ENCODE data around the gene HPS3. TPM values are rescaled to one million over a fixed set of nuclear protein-coding genes. Genes with fewer than 3 reads are reported as not detected.
A peak's percentile ranks its signal among the peaks of the same experiment; 100 is the strongest.

The HPS3 gene
- total RNA-seq, 1 experiment from 2014 or later: 62.5 TPM

GRCh38 chr3:149114458-149114857, 15.0 kb upstream of the HPS3 start:
- Histone ChIP-seq H3K4me2 (ENCODE audit: low read depth, low read length, poor library complexity, severe bottlenecking) (no peak overlapping the region), H3K9me3 (ENCODE audit: low read length) (no peaks in the 10 kb centered on the region), H3K27me3 (ENCODE audit: low read length) (no peaks in the 10 kb centered on the region), H3K9me2 (replicated peaks; ENCODE audit: insufficient read depth, low read length) (no peaks in the 10 kb centered on the region), H2AFZ (ENCODE audit: low read length) (no peak overlapping the region), H3K27ac (ENCODE audit: low read length) (no peak overlapping the region), H3K79me2 (ENCODE audit: low read length) (no peaks in the 10 kb centered on the region), H3K4me3 (ENCODE audit: low read length) (no peak overlapping the region), H3K9ac (ENCODE audit: low read length) (no peak overlapping the region), H4K20me1 (ENCODE audit: insufficient read depth, low read depth, low read length) (no peaks in the 10 kb centered on the region), H3K4me1 (ENCODE audit: low read length) (no peaks in the 10 kb centered on the region), H3K36me3 (ENCODE audit: insufficient read depth, low read length) (no peaks in the 10 kb centered on the region)
- no peak for DNase-seq

- no peaks in the 10 kb centered on the region for H3K9me3 ChIP-seq (ENCODE audit: low read length)
- no peaks in the 10 kb centered on the region for H3K27me3 ChIP-seq (ENCODE audit: low read length)
- H3K4me3 ChIP-seq (ENCODE audit: low read length): no peak overlapping the region
- H3K9me2 ChIP-seq (replicated peaks; ENCODE audit: insufficient read depth, low read length): no peaks in the 10 kb centered on the region
- H3K36me3 ChIP-seq (ENCODE audit: insufficient read depth, low read length): no peaks in the 10 kb centered on the region
- H4K20me1 ChIP-seq (ENCODE audit: insufficient read depth, low read depth, low read length): no peaks in the 10 kb centered on the region
- no peak overlapping the region for H2AFZ ChIP-seq (ENCODE audit: low read length)
- H3K4me1 ChIP-seq (ENCODE audit: low read length): no peaks in the 10 kb centered on the region
- no peak overlapping the region for H3K9ac ChIP-seq (ENCODE audit: low read length)
- DNase-seq: no peak
- no peak overlapping the region for H3K4me2 ChIP-seq (ENCODE audit: low read depth, low read length, poor library complexity, severe bottlenecking)
- H3K79me2 ChIP-seq (ENCODE audit: low read length): no peaks in the 10 kb centered on the region
- no peak overlapping the region for H3K27ac ChIP-seq (ENCODE audit: low read length)
These were observed 14.3 kb upstream of the HPS3 start for GRCh38 chr3:149115114-149115513.

- H3K9ac ChIP-seq (ENCODE audit: low read length): no peak overlapping the region
- H3K79me2 ChIP-seq (ENCODE audit: low read length): no peaks in the 10 kb centered on the region
- H3K36me3 ChIP-seq (ENCODE audit: insufficient read depth, low read length): no peaks in the 10 kb centered on the region
- DNase-seq: no peak
- no peak overlapping the region for H3K4me2 ChIP-seq (ENCODE audit: low read depth, low read length, poor library complexity, severe bottlenecking)
- no peak overlapping the region for H3K27ac ChIP-seq (ENCODE audit: low read length)
- no peaks in the 10 kb centered on the region for H3K9me3 ChIP-seq (ENCODE audit: low read length)
- H3K4me1 ChIP-seq (ENCODE audit: low read length): peaks cover 3% of the 10 kb centered on the region; the same call in 1 of the 2 replicates
- no peaks in the 10 kb centered on the region for H3K9me2 ChIP-seq (replicated peaks; ENCODE audit: insufficient read depth, low read length)
- no peaks in the 10 kb centered on the region for H4K20me1 ChIP-seq (ENCODE audit: insufficient read depth, low read depth, low read length)
- no peaks in the 10 kb centered on the region for H3K27me3 ChIP-seq (ENCODE audit: low read length)
- H3K4me3 ChIP-seq (ENCODE audit: low read length): no peak overlapping the region
- H2AFZ ChIP-seq (ENCODE audit: low read length): no peak overlapping the region
These were observed 10.7 kb upstream of the HPS3 start for GRCh38 chr3:149118724-149119123.

- Histone ChIP-seq H3K4me1 (ENCODE audit: low read length) (peaks cover 3% of the 10 kb centered on the region; the same call in 1 of the 2 replicates), H4K20me1 (ENCODE audit: insufficient read depth, low read depth, low read length) (no peaks in the 10 kb centered on the region), H3K36me3 (ENCODE audit: insufficient read depth, low read length) (no peaks in the 10 kb centered on the region), H3K4me2 (ENCODE audit: low read depth, low read length, poor library complexity, severe bottlenecking) (no peak overlapping the region), H2AFZ (ENCODE audit: low read length) (no peak overlapping the region), H3K9ac (ENCODE audit: low read length) (no peak overlapping the region), H3K27ac (ENCODE audit: low read length) (no peak overlapping the region), H3K9me2 (replicated peaks; ENCODE audit: insufficient read depth, low read length) (no peaks in the 10 kb centered on the region), H3K4me3 (ENCODE audit: low read length) (no peak overlapping the region), H3K9me3 (ENCODE audit: low read length) (no peaks in the 10 kb centered on the region), H3K27me3 (ENCODE audit: low read length) (no peaks in the 10 kb centered on the region), H3K79me2 (ENCODE audit: low read length) (no peaks in the 10 kb centered on the region)
- DNase-seq: no peak
These were observed 10.0 kb upstream of the HPS3 start for GRCh38 chr3:149119466-149119865.

- H3K9me3 ChIP-seq (ENCODE audit: low read length): no peaks in the 10 kb centered on the region
- no peaks in the 10 kb centered on the region for H3K9me2 ChIP-seq (replicated peaks; ENCODE audit: insufficient read depth, low read length)
- 0 out of 2 replicates have a peak overlapping the region, but pooled peaks have one; percentile 76 for H2AFZ ChIP-seq (ENCODE audit: low read length)
- DNase-seq: peak; percentile 90
- no peaks in the 10 kb centered on the region for H4K20me1 ChIP-seq (ENCODE audit: insufficient read depth, low read depth, low read length)
- no peaks in the 10 kb centered on the region for H3K79me2 ChIP-seq (ENCODE audit: low read length)
- H3K4me2 ChIP-seq (ENCODE audit: low read depth, low read length, poor library complexity, severe bottlenecking): peak overlapping the region; percentile 37
- H3K4me3 ChIP-seq (ENCODE audit: low read length): no peak overlapping the region
- no peaks in the 10 kb centered on the region for H3K36me3 ChIP-seq (ENCODE audit: insufficient read depth, low read length)
- H3K27me3 ChIP-seq (ENCODE audit: low read length): no peaks in the 10 kb centered on the region
- H3K9ac ChIP-seq (ENCODE audit: low read length): no peak overlapping the region
- no peak overlapping the region for H3K27ac ChIP-seq (ENCODE audit: low read length)
- H3K4me1 ChIP-seq (ENCODE audit: low read length): peaks cover 3% of the 10 kb centered on the region; the same call in 1 of the 2 replicates
These were observed 9.1 kb upstream of the HPS3 start for GRCh38 chr3:149120051-149120972.

- H3K36me3 ChIP-seq (ENCODE audit: insufficient read depth, low read length): no peaks in the 10 kb centered on the region
- no peak overlapping the region for H3K9ac ChIP-seq (ENCODE audit: low read length)
- H3K9me2 ChIP-seq (replicated peaks; ENCODE audit: insufficient read depth, low read length): no peaks in the 10 kb centered on the region
- no peak overlapping the region for H3K4me3 ChIP-seq (ENCODE audit: low read length)
- peaks cover 3% of the 10 kb centered on the region; the same call in 1 of the 2 replicates for H3K4me1 ChIP-seq (ENCODE audit: low read length)
- no peak overlapping the region for H3K4me2 ChIP-seq (ENCODE audit: low read depth, low read length, poor library complexity, severe bottlenecking)
- DNase-seq: no peak
- H3K27ac ChIP-seq (ENCODE audit: low read length): no peak overlapping the region
- H2AFZ ChIP-seq (ENCODE audit: low read length): no peak overlapping the region
- no peaks in the 10 kb centered on the region for H3K9me3 ChIP-seq (ENCODE audit: low read length)
- no peaks in the 10 kb centered on the region for H3K27me3 ChIP-seq (ENCODE audit: low read length)
- H3K79me2 ChIP-seq (ENCODE audit: low read length): no peaks in the 10 kb centered on the region
- H4K20me1 ChIP-seq (ENCODE audit: insufficient read depth, low read depth, low read length): no peaks in the 10 kb centered on the region
These were observed 6.5 kb upstream of the HPS3 start for GRCh38 chr3:149122721-149123578.

- peak overlapping the region; percentile 96 for H3K4me3 ChIP-seq (ENCODE audit: low read length)
- peaks cover 8% of the 10 kb centered on the region for H3K36me3 ChIP-seq (ENCODE audit: insufficient read depth, low read length)
- H3K9ac ChIP-seq (ENCODE audit: low read length): peak overlapping the region; percentile 87
- H3K9me2 ChIP-seq (replicated peaks; ENCODE audit: insufficient read depth, low read length): no peaks in the 10 kb centered on the region
- H3K27ac ChIP-seq (ENCODE audit: low read length): no peak overlapping the region
- peaks cover 42% of the 10 kb centered on the region for H3K79me2 ChIP-seq (ENCODE audit: low read length)
- DNase-seq: no peak
- no peaks in the 10 kb centered on the region for H3K27me3 ChIP-seq (ENCODE audit: low read length)
- no peaks in the 10 kb centered on the region for H3K9me3 ChIP-seq (ENCODE audit: low read length)
- no peaks in the 10 kb centered on the region for H4K20me1 ChIP-seq (ENCODE audit: insufficient read depth, low read depth, low read length)
- peak overlapping the region; percentile 98 for H3K4me2 ChIP-seq (ENCODE audit: low read depth, low read length, poor library complexity, severe bottlenecking)
- peak overlapping the region; percentile 71 for H2AFZ ChIP-seq (ENCODE audit: low read length)
- H3K4me1 ChIP-seq (ENCODE audit: low read length): peaks cover 33% of the 10 kb centered on the region
These were observed 617 bp upstream of the HPS3 start for GRCh38 chr3:149128821-149129220.

- Histone ChIP-seq H3K27me3 (ENCODE audit: low read length) (no peaks in the 10 kb centered on the region), H3K9me2 (replicated peaks; ENCODE audit: insufficient read depth, low read length) (no peaks in the 10 kb centered on the region), H3K4me1 (ENCODE audit: low read length) (peaks cover 33% of the 10 kb centered on the region), H2AFZ (ENCODE audit: low read length) (no peak overlapping the region), H3K79me2 (ENCODE audit: low read length) (peaks cover 70% of the 10 kb centered on the region), H3K4me3 (ENCODE audit: low read length) (peak overlapping the region; percentile 96), H3K27ac (ENCODE audit: low read length) (peak overlapping the region; percentile 72; the same call in 1 of the 2 replicates), H3K36me3 (ENCODE audit: insufficient read depth, low read length) (peaks cover 11% of the 10 kb centered on the region), H3K4me2 (ENCODE audit: low read depth, low read length, poor library complexity, severe bottlenecking) (peak overlapping the region; percentile 98), H4K20me1 (ENCODE audit: insufficient read depth, low read depth, low read length) (no peaks in the 10 kb centered on the region), H3K9me3 (ENCODE audit: low read length) (no peaks in the 10 kb centered on the region), H3K9ac (ENCODE audit: low read length) (peak overlapping the region; percentile 87)
- peak; percentile 53 for DNase-seq
These were observed 2.2 kb downstream of the HPS3 start for GRCh38 chr3:149131589-149131988.

Data from Karpas-422 (cell line).